ENCODE measurements around the gene ACOX3.

The ACOX3 gene

DNA sequence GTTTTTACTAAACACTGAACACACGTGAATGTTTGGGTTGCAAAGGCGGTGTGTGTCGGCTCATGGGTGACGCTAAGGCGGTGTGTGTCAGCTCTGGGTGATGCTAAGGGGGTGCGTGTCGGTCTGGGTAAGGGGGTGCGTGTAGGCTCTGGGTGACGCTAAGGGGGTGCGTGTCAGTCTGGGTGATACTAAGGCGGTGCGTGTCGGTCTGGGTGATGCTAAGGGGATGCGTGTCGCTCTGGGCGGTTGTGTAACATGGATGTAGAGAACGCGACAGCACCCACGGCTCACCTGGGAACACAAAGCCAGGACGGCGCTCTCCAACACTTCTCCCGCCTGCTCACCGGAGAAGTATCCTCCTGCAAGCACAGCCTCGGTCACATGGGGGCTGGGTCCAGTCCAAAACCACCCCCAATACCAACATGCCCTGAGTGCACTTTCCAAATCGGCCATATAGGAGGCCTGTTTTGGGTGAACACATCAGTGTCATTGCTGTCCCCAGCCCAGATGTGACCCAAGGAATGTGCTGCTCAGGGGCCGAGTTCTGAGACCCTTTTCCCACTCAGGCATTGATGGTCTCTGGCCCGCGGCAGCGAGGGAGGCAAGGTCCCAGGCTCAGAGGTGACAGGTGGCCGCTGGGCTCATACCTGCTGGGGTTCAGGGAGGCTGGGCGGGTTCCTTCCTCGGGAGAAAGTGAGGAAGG is 67.1 kb downstream of the ACOX3 start:
- TF ChIP-seq ZIC2 (tag by site-specific recombination; IDR thresholded peaks at IDR 0.05), result no peak
- TF ChIP-seq ZNF791 (tag by site-specific recombination; IDR thresholded peaks at IDR 0.05), result no peak
- TF ChIP-seq, protein P1, sequence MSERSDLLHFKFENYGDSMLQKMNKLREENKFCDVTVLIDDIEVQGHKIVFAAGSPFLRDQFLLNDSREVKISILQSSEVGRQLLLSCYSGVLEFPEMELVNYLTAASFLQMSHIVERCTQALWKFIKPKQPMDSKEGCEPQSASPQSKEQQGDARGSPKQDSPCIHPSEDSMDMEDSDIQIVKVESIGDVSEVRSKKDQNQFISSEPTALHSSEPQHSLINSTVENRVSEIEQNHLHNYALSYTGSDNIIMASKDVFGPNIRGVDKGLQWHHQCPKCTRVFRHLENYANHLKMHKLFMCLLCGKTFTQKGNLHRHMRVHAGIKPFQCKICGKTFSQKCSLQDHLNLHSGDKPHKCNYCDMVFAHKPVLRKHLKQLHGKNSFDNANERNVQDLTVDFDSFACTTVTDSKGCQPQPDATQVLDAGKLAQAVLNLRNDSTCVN (tag by site-specific recombination; optimal IDR thresholded peaks at IDR 0.05), result no peak
- no peak for TF ChIP-seq ZNF610 (tag by site-specific recombination; IDR thresholded peaks at IDR 0.05; ENCODE audit: borderline replicate concordance)
- TF ChIP-seq, protein P2, sequence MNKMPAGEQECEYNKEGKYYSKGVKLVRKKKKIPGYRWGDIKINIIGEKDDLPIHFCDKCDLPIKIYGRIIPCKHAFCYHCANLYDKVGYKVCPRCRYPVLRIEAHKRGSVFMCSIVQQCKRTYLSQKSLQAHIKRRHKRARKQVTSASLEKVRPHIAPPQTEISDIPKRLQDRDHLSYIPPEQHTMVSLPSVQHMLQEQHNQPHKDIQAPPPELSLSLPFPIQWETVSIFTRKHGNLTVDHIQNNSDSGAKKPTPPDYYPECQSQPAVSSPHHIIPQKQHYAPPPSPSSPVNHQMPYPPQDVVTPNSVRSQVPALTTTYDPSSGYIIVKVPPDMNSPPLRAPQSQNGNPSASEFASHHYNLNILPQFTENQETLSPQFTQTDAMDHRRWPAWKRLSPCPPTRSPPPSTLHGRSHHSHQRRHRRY (tag by site-specific recombination; IDR thresholded peaks at IDR 0.05), result no peak
- no peak for TF ChIP-seq ZSCAN18 (tag by site-specific recombination; IDR thresholded peaks at IDR 0.05)
- TF ChIP-seq ZNF169 (tag by site-specific recombination; IDR thresholded peaks at IDR 0.05), result no peak
- TF ChIP-seq ZNF843 (tag by site-specific recombination; IDR thresholded peaks at IDR 0.05), result no peak
- no peak for TF ChIP-seq ZNF26 (tag by site-specific recombination; IDR thresholded peaks at IDR 0.05)
- no peak for TF ChIP-seq ZNF426 (tag by site-specific recombination; IDR thresholded peaks at IDR 0.05)
- TF ChIP-seq ZNF398 (tag by site-specific recombination; IDR thresholded peaks at IDR 0.05), result no peak
- TF ChIP-seq ZNF660 (tag by site-specific recombination; IDR thresholded peaks at IDR 0.05), result no peak
- TF ChIP-seq SP2 (tag by site-specific recombination; IDR thresholded peaks at IDR 0.05), result no peak
- no peak for TF ChIP-seq ZNF148 (tag by site-specific recombination; IDR thresholded peaks at IDR 0.05; ENCODE audit: borderline replicate concordance)
- no peak for TF ChIP-seq ZNF416 (tag by site-specific recombination; IDR thresholded peaks at IDR 0.05)
- no peak for TF ChIP-seq PRDM1 (tag by site-specific recombination; IDR thresholded peaks at IDR 0.05)
- TF ChIP-seq ZBTB11 (tag by site-specific recombination; conservative IDR thresholded peaks at IDR 0.05; ENCODE audit: low read depth), result no peak
- TF ChIP-seq AEBP2 (tag by site-specific recombination; IDR thresholded peaks at IDR 0.05; ENCODE audit: borderline replicate concordance), result no peak
- POLR2A ChIA-PET, result no interaction called here
- Histone ChIP-seq H3K4me3 (ENCODE audit: low read depth, low read length) (no peak overlapping the region), H3K36me3 (ENCODE audit: control insufficient read depth in 2 of 2, insufficient read depth in 1 of 2, low read length in 2 of 2) (no peaks in the 10 kb centered on the region), H3K27ac (ENCODE audit: extremely low read depth, low read depth, low read length) (no peak overlapping the region), H3K4me1 (ENCODE audit: control insufficient read depth, insufficient read depth, low read length) (no peaks in the 10 kb centered on the region), H3K9me3 (ENCODE audit: control insufficient read depth, insufficient read depth, low read depth, low read length) (no peaks in the 10 kb centered on the region)
- CTCF ChIA-PET, result no interaction called here
